Kidney (tissue), 14 donors: Measurements from ENCODE around the gene PRRT1. TPM values are rescaled to one million over a fixed set of nuclear protein-coding genes. Genes with fewer than 3 reads are reported as not detected.

Experiments used
- DNase-seq, 5 donors: peaks; one replicate each; pipeline ENCODE4 v3.0.0-alpha.2; 2013 to 2020
- FAIRE-seq: peaks from 2 replicates; lab custom pipeline; 2012; peaks lifted over from hg19 to GRCh38; lab: Jason Lieb, UNC
- H3K27ac ChIP-seq, 2 donors: one replicate each; pipeline ENCODE4 v1.7.0; 2013; ENCODE audit warnings: low read depth in 2 of 2, low read length in 2 of 2, inconsistent platforms in 1 of 2
- H3K27me3 ChIP-seq: one replicate; pipeline ENCODE4 v1.7.1; 2013; ENCODE audit warnings: low read length, inconsistent platforms; ENCODE audit not compliant: control insufficient read depth, insufficient read depth
- H3K36me3 ChIP-seq, 3 donors: one replicate each; pipeline versions ENCODE4 v1.7.0 to v1.7.1; 2013; ENCODE audit warnings: low read length in 3 of 3, control low read depth in 1 of 3, inconsistent platforms in 1 of 3; ENCODE audit not compliant: insufficient read depth in 3 of 3, control insufficient read depth in 2 of 3
- H3K4me1 ChIP-seq, 3 donors: one replicate each; pipeline versions ENCODE4 v1.7.0 to v1.7.1; 2013; ENCODE audit warnings: low read length in 3 of 3, inconsistent platforms in 1 of 3, low read depth in 1 of 3; ENCODE audit not compliant: control insufficient read depth in 2 of 3, insufficient read depth in 2 of 3
- H3K4me3 ChIP-seq, 3 donors: one replicate each; pipeline versions ENCODE4 v1.7.0 to v1.8.1; 2013; ENCODE audit warnings: low read length in 3 of 3, control low read depth in 1 of 3, inconsistent platforms in 1 of 3
- H3K9ac ChIP-seq, 3 donors: one replicate each; pipeline versions ENCODE4 v1.7.0 to v1.7.1; 2013; ENCODE audit warnings: low read length in 3 of 3, control low read depth in 1 of 3, inconsistent platforms in 1 of 3
- H3K9me3 ChIP-seq, 3 donors: one replicate each; pipeline versions ENCODE4 v1.7.0 to v1.7.1; 2013; ENCODE audit warnings: low read length in 3 of 3, control low read depth in 1 of 3, inconsistent platforms in 1 of 3; ENCODE audit not compliant: control insufficient read depth in 2 of 3, insufficient read depth in 1 of 3
- intact Hi-C: fragments of 100-400 bp; cut with DNase I; formaldehyde crosslinking; loops from one replicate; pipeline ENCODE4 v1.11.1; 2022
- polyA plus RNA-seq: library from polyadenylated mRNA; stranded (reverse); fragments of 350-450 nt; fragmentation: Illumina TruSeq; extraction: RNeasy Lipid Tissue Mini Kit (QIAGEN cat#74804); gene quantifications from one replicate; pipeline ENCODE4 v1.2.3, GENCODE V29; 2014; ENCODE audit warnings: low read depth, low replicate concordance; ENCODE audit not compliant: insufficient read depth
- total RNA-seq: library from RNA; stranded (reverse); fragmentation: NEBNext Ultra II Directional; extraction: Animal tissue kit (Norgen Biotek cat#: 25700); gene quantifications from one replicate; pipeline ENCODE4 v1.2.1, GENCODE V29; 2021
- TF ChIP-seq, protein P1 (sequence below): IDR thresholded peaks from 3 replicates; pipeline ENCODE4 v1.5.1; 2012; ENCODE audit warnings: mild to moderate bottlenecking, moderate library complexity, borderline replicate concordance; ENCODE audit not compliant: insufficient read depth; ENCODE audit errors: extremely low read depth
- donor health status: control.
- donor health status: control.
- donor health status: control.
- donor health status: control.
- donor health status: control.
- donor health status: DM: yes; HTN: yes; CAD: no.
- donor health status: Normal renal cell carcinoma (clear cell type).

PRRT1 gene
- total and polyA plus RNA-seq, 2 donors from 2014 or later: 2.4 to 4.0 TPM

DNA sequence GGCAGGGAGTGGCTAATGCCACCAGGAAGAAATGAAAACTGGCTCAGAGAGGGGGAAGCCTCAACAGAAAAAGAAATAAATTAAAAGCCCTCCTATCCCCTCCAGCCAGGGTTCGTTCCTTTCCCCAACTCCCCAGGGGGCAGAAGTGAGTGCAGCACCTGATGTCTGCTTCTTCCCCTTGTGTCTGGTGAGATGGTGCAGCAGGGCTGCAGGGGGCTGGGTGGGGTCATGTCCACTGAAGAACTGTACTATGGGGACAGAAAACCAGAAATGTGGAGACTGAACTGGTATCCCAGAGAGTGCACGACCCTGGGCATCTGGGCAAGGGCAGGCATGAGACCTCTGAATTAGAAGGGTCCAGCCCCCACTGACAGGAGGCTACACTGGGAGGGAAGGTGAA, 16.6 kb upstream of the PRRT1 start:
- H3K9ac ChIP-seq: no peak overlapping the region
- no peak overlapping the region for H3K27ac ChIP-seq
- DNase-seq (peak in 1 of 5 donors; percentile 45), FAIRE-seq (no peak)
- no peaks in the 10 kb centered on the region for H3K27me3 ChIP-seq
- TF ChIP-seq, protein P1, sequence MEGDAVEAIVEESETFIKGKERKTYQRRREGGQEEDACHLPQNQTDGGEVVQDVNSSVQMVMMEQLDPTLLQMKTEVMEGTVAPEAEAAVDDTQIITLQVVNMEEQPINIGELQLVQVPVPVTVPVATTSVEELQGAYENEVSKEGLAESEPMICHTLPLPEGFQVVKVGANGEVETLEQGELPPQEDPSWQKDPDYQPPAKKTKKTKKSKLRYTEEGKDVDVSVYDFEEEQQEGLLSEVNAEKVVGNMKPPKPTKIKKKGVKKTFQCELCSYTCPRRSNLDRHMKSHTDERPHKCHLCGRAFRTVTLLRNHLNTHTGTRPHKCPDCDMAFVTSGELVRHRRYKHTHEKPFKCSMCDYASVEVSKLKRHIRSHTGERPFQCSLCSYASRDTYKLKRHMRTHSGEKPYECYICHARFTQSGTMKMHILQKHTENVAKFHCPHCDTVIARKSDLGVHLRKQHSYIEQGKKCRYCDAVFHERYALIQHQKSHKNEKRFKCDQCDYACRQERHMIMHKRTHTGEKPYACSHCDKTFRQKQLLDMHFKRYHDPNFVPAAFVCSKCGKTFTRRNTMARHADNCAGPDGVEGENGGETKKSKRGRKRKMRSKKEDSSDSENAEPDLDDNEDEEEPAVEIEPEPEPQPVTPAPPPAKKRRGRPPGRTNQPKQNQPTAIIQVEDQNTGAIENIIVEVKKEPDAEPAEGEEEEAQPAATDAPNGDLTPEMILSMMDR: no peak
- H3K4me3 ChIP-seq: no peak overlapping the region
- peaks cover 0 to 19% (median 12%) of the 10 kb centered on the region in 3 donors for H3K36me3 ChIP-seq
- H3K9me3 ChIP-seq: no peaks in the 10 kb centered on the region
- no peaks in the 10 kb centered on the region for H3K4me1 ChIP-seq
- intact Hi-C loops: no loop called here

DNA sequence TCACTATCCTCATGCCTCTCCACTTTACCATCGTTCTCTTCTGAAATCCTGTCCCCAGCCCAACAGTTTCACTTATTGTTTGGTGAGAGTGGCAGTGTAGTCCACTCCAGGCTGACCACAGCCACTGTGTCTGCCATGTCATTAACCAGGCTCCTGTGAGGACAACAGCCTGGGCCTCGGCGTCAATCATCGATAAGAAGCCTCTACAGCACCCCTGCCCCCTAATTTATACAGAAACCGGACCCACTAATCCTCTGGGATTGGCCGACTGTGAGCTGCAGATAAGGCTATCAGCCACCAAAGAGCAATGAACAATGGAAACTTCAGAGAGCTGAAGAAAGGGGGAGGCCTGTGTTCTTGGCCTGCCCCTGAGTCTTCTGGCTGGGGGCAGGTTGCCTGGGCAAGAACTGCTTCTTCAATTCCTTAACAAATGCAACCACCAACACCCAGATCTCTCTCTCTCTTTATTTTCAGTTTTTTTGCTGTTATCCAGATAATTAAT, 16.1 kb upstream of the PRRT1 start:
- Histone ChIP-seq H3K27me3 (no peaks in the 10 kb centered on the region), H3K4me3 (no peak overlapping the region), H3K36me3 (peaks cover 0 to 19% (median 12%) of the 10 kb centered on the region in 3 donors), H3K27ac (no peak overlapping the region), H3K9me3 (no peaks in the 10 kb centered on the region), H3K9ac (no peak overlapping the region), H3K4me1 (no peaks in the 10 kb centered on the region)
- DNase-seq (peak in 1 of 5 donors; percentile 11), FAIRE-seq (no peak)
- intact Hi-C loops: no loop called here
- TF ChIP-seq, protein P1: no peak

DNA sequence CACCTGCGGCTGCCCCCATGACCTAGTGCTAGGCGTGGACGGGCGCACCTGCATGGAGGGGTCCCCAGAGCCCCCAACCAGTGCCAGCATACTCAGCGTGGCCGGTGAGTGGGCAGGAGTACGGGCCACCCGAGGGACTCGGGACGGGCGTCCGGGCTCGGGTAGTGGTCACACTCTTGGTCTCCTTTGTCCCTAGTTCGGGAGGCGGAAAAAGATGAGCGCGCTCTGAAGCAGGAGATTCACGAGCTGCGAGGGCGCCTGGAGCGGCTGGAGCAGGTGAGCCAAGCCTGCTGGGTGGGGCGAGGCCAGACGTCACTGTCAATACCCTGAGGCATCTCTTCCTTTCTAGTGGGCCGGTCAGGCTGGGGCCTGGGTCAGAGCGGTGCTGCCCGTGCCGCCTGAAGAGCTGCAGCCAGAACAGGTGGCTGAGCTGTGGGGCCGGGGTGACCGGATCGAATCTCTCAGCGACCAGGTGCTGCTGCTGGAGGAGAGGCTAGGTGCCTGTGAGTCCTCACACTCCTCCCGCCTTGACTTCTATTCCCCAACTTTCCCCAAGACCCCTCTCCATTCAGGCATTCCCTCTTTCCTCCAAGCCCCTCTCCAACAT, 15.5 kb upstream of the PRRT1 start:
- Histone ChIP-seq H3K27ac (no peak overlapping the region), H3K4me3 (no peak overlapping the region), H3K36me3 (peaks cover 0 to 19% (median 12%) of the 10 kb centered on the region in 3 donors), H3K4me1 (no peaks in the 10 kb centered on the region), H3K9me3 (no peaks in the 10 kb centered on the region), H3K27me3 (no peaks in the 10 kb centered on the region), H3K9ac (no peak overlapping the region)
- peak in 1 of 5 donors; percentile 70 for DNase-seq
- no peak for FAIRE-seq
- TF ChIP-seq, protein P1: no peak
- intact Hi-C loops: no loop called here
